HG03575 (cell line): ENCODE data around the gene JUNB.

Experiments used
- ATAC-seq: cut with Tn5 transposase; IDR thresholded peaks from one replicate; pipeline ENCODE4 v1.9.1; 2021; ENCODE audit not compliant: unreplicated experiment, insufficient number of reproducible peaks, low FRiP score; ENCODE audit errors: extremely low read depth

Gene JUNB

DNA sequence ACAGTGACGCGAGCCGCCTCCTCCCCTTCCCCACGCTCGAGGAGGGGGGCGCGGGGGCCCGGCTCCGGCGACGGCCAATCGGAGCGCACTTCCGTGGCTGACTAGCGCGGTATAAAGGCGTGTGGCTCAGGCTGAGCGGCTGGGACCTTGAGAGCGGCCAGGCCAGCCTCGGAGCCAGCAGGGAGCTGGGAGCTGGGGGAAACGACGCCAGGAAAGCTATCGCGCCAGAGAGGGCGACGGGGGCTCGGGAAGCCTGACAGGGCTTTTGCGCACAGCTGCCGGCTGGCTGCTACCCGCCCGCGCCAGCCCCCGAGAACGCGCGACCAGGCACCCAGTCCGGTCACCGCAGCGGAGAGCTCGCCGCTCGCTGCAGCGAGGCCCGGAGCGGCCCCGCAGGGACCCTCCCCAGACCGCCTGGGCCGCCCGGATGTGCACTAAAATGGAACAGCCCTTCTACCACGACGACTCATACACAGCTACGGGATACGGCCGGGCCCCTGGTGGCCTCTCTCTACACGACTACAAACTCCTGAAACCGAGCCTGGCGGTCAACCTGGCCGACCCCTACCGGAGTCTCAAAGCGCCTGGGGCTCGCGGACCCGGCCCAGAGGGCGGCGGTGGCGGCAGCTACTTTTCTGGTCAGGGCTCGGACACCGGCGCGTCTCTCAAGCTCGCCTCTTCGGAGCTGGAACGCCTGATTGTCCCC is at the start of gene JUNB:
JUNB (plus strand) TSS at position 142 of the 706 bp plus-strand sequence; CDS start at position 428, 286 bp downstream.
- ATAC-seq: no peak

GRCh38 chr19:12745166-12745897 is 46.0 kb upstream of the JUNB start:
- ATAC-seq: no peak

GRCh38 chr19:12748489-12748888 is 42.8 kb upstream of the JUNB start:
- ATAC-seq: no peak

- no peak for ATAC-seq
Measured at GRCh38 chr19:12749938-12750521, 41.3 kb upstream of the JUNB start.

GRCh38 chr19:12750851-12751250 is 40.4 kb upstream of the JUNB start:
- no peak for ATAC-seq

DNA sequence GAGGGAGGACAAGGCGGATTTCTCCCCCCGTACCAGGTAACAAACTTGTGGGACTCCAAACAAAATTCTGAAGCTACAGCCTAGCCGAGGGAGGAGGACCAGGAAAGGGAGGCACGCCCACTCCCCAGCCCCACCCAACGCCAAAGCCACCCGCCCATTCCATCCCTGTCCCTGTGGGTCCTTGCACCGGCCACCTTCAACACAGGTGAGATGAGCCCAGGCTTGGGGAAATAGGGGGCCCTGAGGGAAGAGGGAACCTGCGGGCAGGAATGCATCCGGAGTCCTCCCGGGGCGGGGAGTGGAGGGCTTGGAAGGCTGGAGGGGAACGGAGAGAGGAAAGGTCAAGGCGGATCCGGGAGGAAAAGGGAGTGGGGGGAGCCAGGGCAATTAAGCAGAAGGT is 39.7 kb upstream of the JUNB start, which contains the start of gene BEST2:
BEST2 (plus strand) TSS at position 157 of the 400 bp plus-strand sequence. CDS start 802 bp downstream, outside the sequence.
- ATAC-seq: no peak

GRCh38 chr19:12752056-12752781 is 39.1 kb upstream of the JUNB start:
- no peak for ATAC-seq

- no peak for ATAC-seq
Measured at GRCh38 chr19:12754465-12755196, 36.7 kb upstream of the JUNB start.

GRCh38 chr19:12756150-12756883 is 35.0 kb upstream of the JUNB start:
- no peak for ATAC-seq

DNA sequence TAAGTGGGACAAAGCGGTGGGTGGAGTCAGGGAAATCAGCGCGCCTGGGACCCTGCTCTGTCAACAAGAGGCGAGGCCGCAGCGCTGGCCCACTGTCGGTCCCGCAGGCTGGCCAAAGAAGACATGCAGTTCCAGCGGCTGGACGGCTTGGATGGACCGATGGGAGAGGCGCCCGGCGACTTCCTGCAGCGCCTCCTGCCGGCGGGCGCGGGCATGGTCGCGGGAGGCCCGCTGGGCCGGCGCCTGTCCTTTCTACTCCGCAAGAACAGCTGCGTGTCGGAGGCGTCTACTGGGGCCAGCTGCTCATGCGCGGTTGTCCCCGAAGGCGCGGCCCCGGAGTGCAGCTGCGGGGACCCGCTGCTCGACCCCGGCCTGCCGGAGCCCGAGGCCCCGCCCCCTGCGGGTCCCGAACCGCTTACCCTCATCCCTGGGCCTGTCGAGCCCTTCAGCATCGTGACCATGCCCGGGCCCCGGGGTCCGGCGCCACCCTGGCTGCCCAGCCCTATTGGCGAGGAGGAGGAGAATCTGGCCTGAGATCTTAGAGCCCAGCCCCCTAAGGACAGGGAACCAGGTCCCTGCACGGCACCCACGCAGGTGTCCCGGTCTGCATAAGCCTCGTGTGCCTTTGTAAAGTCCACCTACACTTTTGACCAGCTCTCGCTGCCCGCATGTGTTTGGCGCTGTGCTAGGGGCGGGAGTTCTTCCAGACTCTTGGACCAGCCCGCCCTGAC is 33.6 kb upstream of the JUNB start:
- ATAC-seq: no peak

GRCh38 chr19:12759686-12760085 is 31.6 kb upstream of the JUNB start:
- ATAC-seq: no peak

- no peak for ATAC-seq
Measured at GRCh38 chr19:12763100-12763499, 28.2 kb upstream of the JUNB start.

GRCh38 chr19:12764698-12765097 is 26.6 kb upstream of the JUNB start:
- ATAC-seq: no peak

GRCh38 chr19:12766051-12766521 is 25.2 kb upstream of the JUNB start:
- no peak for ATAC-seq

GRCh38 chr19:12767150-12767549 is 24.1 kb upstream of the JUNB start:
- no peak for ATAC-seq

DNA sequence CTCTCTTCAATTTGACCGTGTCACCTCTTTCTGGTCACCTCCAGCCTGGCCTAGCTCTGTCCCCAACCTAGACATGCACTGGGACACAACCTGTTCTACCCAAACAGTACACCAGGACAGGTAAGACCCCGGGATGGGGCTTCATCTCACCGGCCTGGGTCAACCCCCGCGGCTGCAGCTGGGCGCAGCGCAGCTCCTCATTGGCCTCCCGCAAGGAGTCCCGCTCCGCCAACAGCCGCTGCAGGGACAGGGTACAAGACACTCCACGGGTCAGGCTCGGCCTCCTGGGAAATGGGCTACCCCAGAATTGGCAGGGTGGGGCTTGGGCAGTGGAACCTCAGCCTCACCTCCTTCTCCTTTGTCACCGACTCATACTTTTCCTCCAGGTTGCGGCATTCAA is 23.6 kb upstream of the JUNB start:
- ATAC-seq: no peak

DNA sequence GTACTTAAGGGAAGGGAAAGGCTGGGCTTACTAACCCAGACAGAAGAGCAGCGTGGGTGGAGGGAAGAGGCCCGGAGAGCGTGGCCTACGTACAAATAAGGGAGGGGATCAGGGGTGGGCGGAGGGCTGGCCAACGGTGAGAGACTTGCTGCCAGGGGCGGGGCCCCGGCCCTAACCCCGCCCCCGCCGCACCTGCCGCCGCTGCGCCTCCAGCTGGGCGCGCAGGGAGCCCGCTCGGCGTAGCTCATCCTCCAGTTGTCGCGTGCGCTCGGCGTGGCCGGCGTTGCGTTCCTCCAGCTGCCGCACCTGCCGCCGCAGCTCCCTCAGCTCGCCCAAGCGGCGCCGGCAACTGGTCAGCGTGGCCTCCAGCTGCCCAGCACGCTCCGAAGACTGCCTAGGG is 21.6 kb upstream of the JUNB start:
- no peak for ATAC-seq
